Measurements from ENCODE around the gene UTS2B. TPM values are rescaled to one million over a fixed set of nuclear protein-coding genes. Genes with fewer than 3 reads are reported as not detected.

UTS2B gene
- total and polyA plus RNA-seq, 9 of the 15 experiments (the other 6 are each of a cell fraction or from before 2014, with no cell fraction given) = 0.06 TPM; not detected in 8

- TF ChIP-seq CTCF (IDR thresholded peaks at IDR 0.05 in 2 of 3, conservative IDR thresholded peaks at IDR 0.05 in 1 of 3; ENCODE audit: insufficient read depth in 2 of 3, low read depth in 1 of 3, low read length in 3 of 3) (no peak), RFX1 (IDR thresholded peaks at IDR 0.05) (peak; percentile 72)
Observed at GRCh38 chr3:191328383-191328961, 1.9 kb downstream of the UTS2B start (continued).

- no peaks in the 10 kb centered on the region for H3K9me3 ChIP-seq (replicated peaks; ENCODE audit: control insufficient read depth, insufficient read depth, low read depth, low read length)
- H3K4me2 ChIP-seq (ENCODE audit: insufficient read depth, low read length) = no peak overlapping the region
- TF ChIP-seq AFF4 (CRISPR knock-in tag; IDR thresholded peaks at IDR 0.05) (no peak), RUNX1 (IDR thresholded peaks at IDR 0.05; ENCODE audit: low read depth) (no peak), ZC3H8 (IDR thresholded peaks at IDR 0.05) (no peak), NR2C1 (IDR thresholded peaks at IDR 0.05) (peak; percentile 15; the same call in 1 of the 2 replicates), NR2C1 (tag; IDR thresholded peaks at IDR 0.05) (no peak)
- no peak for FAIRE-seq
- ATAC-seq = no peak
- intact Hi-C loops (cut with micrococcal nuclease) = no loop called here
- peaks cover 10% of the 10 kb centered on the region in 2 experiments; a peak in 3 of 5 replicates for H3K4me1 ChIP-seq (replicated peaks in 1 of 2; ENCODE audit: control insufficient read depth in 2 of 2, insufficient read depth in 2 of 2, low read length in 2 of 2)
- no peak overlapping the region for H3K4me3 ChIP-seq
- WGBS (ENCODE audit: insufficient coverage, low coverage, missing lambda C conversion rate) = 10% methylated on average over 2 of the region's 2 CpGs
- peaks cover 31% of the 10 kb centered on the region for H3K79me2 ChIP-seq (ENCODE audit: control insufficient read depth, insufficient read depth, low read length)
- BruUV-seq (replicated peaks) = no TSS peak
- POLR2A ChIA-PET = interaction anchor here (1.6 kb wide), 1 partner anchor 11 kb away, joined by 3 read pairs; no protein-coding TSS in a partner anchor
- no peak overlapping the region for H3K9ac ChIP-seq (ENCODE audit: insufficient read depth in 1 of 2, low read depth in 2 of 2, low read length in 2 of 2)
- H3K9me1 ChIP-seq (ENCODE audit: control insufficient read depth, insufficient read depth, low read length) = no peaks in the 10 kb centered on the region
- CTCF ChIA-PET (ENCODE audit: low intra/inter-chr PET ratio) = no interaction called here
- no peaks in the 10 kb centered on the region for H3K36me3 ChIP-seq (ENCODE audit: control insufficient read depth, insufficient read depth, low read length)
- DNase-seq (ENCODE audit: extremely low read depth in 1 of 4, low spot score in 3 of 4) = peak in 2 of 4 experiments; percentile 4 to 9
- no peak overlapping the region for H2AFZ ChIP-seq (ENCODE audit: low read depth, low read length)
- in situ Hi-C loops (cut with MboI) = no loop called here
- H3K27me3 ChIP-seq (ENCODE audit: control insufficient read depth in 2 of 2, insufficient read depth in 2 of 2, low read length in 2 of 2) = no peaks in the 10 kb centered on the region
- H4K20me1 ChIP-seq (replicated peaks; ENCODE audit: control insufficient read depth, insufficient read depth, low read length) = 0 out of 2 replicates have a peak, but pooled peaks cover 7% of the 10 kb centered on the region
- H3K27ac ChIP-seq (ENCODE audit: extremely low read depth, low read depth, low read length) = no peak overlapping the region
Observed at GRCh38 chr3:191327526-191327925, 2.8 kb downstream of the UTS2B start.

Data from K562 (cell line).